HG03521 (cell line): ENCODE data around the gene SLC6A3.

ENCODE experiments used
- ATAC-seq: cut with Tn5 transposase; IDR thresholded peaks from one replicate; pipeline ENCODE4 v1.9.1; 2021; ENCODE audit warnings: mild to moderate bottlenecking, moderate library complexity; ENCODE audit not compliant: unreplicated experiment

The SLC6A3 gene

GRCh38 chr5:1357946-1358725 lies 87.1 kb downstream of the SLC6A3 start:
- ATAC-seq, result no peak

- ATAC-seq, result no peak
Observed at GRCh38 chr5:1356873-1357787, 88.1 kb downstream of the SLC6A3 start.

- ATAC-seq, result no peak
Observed at GRCh38 chr5:1354576-1354975, 90.7 kb downstream of the SLC6A3 start.

GRCh38 chr5:1352231-1353219 lies 92.7 kb downstream of the SLC6A3 start:
- no peak for ATAC-seq

- no peak for ATAC-seq
Observed at GRCh38 chr5:1351156-1351555, 94.1 kb downstream of the SLC6A3 start.

- no peak for ATAC-seq
Observed at GRCh38 chr5:1349246-1349645, 96.0 kb downstream of the SLC6A3 start.

- ATAC-seq, result no peak
Observed at GRCh38 chr5:1348986-1349245, 96.3 kb downstream of the SLC6A3 start.

- no peak for ATAC-seq
Observed at GRCh38 chr5:1347571-1347970, 97.7 kb downstream of the SLC6A3 start.

GRCh38 chr5:1346627-1347440 lies 98.4 kb downstream of the SLC6A3 start:
- ATAC-seq, result no peak

GRCh38 chr5:1345876-1346626 lies 99.2 kb downstream of the SLC6A3 start:
- ATAC-seq, result no peak

GRCh38 chr5:1344975-1345838 lies 100.0 kb downstream of the SLC6A3 start, which contains the start of gene CLPTM1L:
CLPTM1L (minus strand) TSS chr5:1345099; CDS start chr5:1344841, 258 bp downstream.
- peak; percentile 81 for ATAC-seq

GRCh38 chr5:1343931-1344901 lies 101.0 kb downstream of the SLC6A3 start:
- peak; percentile 19 for ATAC-seq

GRCh38 chr5:1343315-1343751 lies 101.9 kb downstream of the SLC6A3 start:
- no peak for ATAC-seq
